HG03103 (cell line): ENCODE results near the gene GANAB.
"Not testable (repeated sequence)": the region's sequence is repeated elsewhere in the genome, so short reads cannot be mapped to it uniquely, and the experiment has no call there.

Experiments used
- ATAC-seq: cut with Tn5 transposase; IDR thresholded peaks from one replicate; pipeline ENCODE4 v1.9.1; 2021; ENCODE audit warnings: low read depth; ENCODE audit not compliant: unreplicated experiment

GANAB gene

DNA sequence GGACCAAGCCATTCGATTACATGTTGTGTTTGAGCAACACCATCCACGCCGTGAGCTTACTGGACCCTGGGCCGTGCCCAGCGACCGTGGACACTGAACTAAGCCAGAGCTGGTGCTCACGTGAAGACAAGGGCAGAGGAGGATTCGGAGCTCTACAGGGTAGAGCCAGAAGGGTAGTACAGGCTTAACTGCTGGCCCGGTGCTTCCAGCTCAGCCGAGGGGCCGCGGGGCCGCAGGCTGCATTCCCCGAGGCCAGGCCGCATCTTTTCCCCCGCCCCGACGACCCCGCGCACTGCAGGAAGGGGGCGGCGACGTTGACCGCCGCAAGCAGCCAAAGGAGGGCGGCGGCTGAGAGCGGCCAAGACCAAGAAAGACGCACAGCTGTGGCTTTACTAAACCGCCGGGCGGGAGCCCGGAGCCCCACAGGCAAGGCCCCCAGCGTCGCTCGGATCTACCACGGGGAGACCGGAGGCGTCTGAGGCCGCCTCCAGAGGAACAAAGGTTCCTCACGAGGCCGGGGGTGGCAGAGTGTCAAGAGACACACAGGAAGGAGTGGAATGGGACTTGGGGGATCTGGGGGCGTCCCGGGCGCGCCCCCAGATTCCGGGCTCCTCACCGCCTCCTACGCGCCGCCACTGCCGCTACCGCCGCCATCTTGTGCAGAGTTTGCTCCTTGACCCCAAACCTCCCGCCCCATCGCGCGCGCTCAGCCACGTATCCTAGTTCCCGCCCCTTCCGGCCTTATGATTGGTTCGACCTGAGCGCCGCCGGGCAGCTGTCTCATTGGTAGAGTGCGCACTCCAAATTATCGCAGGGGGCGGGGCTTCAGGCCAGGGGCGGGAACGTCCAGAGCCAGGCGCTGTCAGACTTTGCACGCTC is at the start of gene GANAB:
Gene GANAB (minus strand): TSS at position 668 of the 879 bp plus-strand sequence. CDS start 14 bp downstream, at position 654.
- peak; percentile 91 for ATAC-seq

DNA sequence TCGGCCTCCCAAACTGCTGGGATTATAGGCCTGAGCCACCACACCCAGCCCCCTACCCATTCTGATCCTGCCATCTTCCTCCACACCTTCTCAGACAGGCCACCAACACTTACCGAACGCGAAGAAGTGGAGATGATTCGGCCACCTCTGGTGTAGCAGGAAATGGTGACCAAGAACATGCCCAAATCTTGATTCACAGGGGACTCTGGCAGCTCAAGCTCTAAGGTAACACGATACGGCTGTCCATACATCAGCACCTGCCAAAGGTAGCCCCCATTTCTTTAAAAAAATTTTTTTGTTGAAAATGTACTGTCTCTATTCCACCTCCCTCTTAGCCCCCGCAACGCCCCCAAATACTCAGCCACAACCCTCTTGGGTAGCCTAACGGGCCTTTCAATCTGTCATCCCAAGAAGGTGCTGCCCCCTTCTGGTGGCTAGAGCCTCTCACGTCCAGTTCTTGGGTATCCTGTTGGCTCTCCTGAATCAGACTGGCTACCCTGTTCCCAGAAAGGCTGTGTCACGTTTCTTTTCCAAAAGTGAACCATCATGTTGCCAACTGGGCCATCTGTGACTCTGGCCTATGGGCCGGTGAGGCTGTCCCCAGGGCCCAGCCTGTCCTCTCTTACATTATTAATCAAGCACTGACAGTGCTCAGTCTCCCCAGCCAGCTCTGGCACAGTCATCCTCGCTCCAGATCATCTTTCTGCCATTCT is 48.2 kb upstream of the GANAB start:
- ATAC-seq: no peak

DNA sequence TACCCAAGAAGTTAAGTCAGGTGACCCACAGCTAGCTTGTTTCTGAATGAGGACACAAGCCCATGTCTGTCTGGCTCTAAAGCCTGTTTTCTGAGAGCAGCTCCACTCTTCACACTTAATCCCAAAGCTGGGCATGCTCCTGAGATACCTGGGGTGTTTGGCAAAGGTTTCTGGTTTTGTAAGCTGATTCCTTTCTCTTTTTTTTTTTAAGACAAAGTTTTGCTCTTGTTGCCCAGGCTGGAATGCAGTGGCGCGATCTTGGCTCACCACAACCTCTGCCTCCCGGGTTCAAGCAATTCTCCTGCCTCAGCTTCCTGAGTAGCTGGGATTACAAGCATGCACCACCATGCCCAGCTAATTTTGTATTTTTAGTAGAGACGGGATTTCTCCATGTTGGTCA is 47.2 kb upstream of the GANAB start:
- not testable (repeated sequence) for ATAC-seq

DNA sequence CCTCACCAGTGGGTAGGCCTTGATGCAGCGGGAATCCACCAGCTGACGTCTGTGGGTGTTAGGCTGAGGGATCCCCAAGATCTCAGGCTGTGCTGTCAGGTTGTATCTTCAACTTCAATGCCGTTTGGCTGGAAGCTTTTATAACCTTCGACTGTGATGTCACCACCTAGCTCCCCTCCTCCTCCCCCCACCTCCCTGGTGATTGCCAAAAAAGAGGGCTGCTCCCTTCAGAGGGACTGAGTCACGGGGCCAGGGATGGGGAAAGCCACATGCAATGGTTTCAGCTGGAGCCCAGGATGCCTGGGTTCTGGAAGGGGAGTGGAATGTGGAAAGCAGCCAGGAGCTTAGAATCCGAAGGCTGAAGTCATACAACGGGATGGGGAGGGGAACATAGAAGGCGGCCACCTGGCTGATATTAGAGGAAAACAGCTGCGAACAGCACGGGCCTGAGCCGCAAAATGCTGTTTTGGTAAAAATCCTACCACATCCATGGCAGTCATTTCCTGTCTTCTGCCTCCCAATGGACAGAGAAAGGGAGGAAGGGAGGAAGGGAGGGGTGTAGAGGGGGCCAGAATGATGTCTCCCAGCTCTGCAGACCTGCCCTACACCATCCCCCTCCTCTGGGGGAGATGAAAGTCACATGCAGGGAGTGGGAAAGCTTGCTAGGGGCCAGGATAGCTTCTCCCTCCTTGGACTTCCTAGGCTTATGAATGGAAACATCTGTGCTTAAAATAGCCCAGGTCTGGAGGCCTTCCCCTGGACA is 43.2 kb upstream of the GANAB start, which contains the start of gene LRRN4CL:
Gene LRRN4CL (minus strand): TSS at position 110 of the 763 bp plus-strand sequence. CDS start 1,022 bp downstream, outside the sequence.
- no peak for ATAC-seq

DNA sequence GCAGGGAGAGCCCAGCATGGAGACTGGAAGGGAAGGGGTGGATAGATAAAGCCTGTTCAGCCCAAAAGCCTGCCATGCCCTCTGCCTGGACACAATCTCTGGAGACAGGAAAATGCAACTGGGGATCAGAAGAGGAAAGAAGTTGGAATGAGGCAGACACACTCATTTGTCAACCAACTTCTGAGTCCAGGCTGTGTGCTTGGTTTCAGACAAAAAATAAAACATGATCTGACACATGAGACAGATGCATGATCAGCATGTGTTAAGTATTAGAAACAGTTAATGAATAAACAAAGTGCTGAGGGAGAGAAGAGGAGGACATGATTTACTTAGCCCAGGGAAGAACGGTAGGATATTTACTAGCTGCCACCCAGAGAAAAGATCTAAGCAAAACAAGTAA is 42.1 kb upstream of the GANAB start:
- no peak for ATAC-seq

DNA sequence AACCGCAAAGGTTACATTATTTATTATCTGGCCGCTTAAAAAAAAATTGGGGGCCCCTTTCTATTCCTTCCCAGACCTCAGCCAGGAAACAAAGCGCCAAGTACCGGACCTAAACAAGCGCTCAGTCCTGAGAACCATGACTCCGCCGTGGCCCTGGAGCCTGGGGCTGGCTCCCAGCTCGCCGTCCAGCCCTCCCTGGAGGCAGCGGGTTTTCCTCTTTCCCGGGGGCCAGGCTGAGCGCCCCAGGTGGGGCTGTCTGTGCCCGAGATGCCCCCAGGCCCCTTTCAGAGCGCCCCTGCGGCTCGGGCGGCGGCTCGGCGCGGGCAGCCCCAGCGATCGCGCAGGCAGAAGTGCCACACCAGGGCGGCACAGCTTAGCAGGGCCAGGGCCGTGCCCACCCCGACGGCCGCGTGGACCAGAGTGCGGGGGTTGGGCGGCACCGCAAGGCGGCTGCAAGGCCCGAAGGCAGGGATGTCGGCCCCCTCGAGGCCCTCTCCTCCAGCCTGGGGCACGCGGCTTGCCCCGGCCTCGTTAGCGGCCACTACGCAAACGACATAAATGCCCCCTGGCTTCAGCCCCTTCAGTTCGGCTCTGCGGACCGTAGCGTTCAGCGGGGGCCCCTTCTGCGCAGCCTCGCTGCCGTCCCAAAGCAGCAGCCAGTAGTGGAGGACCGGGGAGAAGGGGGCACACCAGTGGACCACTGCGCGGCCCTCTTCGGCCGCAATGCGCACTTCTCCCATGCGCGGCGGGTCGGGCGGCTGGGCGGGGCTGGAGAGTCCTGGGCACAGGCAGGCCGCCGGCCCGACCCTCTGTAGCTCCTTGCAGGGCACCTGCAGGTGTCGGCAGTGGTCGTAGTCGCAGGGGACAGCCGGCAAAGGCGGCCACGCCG is 41.3 kb upstream of the GANAB start:
- no peak for ATAC-seq

DNA sequence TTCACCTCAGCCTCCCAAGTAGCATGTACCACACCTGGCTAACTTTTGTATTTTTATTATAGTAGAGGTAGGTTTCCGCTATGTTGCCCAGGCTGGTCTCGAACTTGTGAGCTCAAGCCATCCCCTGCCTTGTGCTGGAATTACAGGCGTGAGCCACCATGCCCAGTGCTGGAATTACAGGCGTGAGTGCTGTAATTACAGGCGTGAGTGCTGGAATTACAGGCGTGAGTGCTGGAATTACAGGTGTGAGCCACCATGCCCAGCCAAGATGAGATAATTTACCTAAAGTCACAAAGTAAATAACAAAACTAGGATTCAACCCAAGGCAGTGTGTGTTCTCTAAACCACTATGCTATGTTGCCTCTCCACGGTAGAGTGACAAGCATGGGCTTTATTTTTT is 36.1 kb upstream of the GANAB start:
- no peak for ATAC-seq

GRCh38 chr11:62680825-62681240 is 34.4 kb upstream of the GANAB start:
- ATAC-seq: no peak

GRCh38 chr11:62678770-62679696 is 32.6 kb upstream of the GANAB start, which contains the start of gene UBXN1:
TSS of gene UBXN1 (minus strand) at chr11:62679073. CDS start at chr11:62678923, 150 bp downstream.
- ATAC-seq: no peak

DNA sequence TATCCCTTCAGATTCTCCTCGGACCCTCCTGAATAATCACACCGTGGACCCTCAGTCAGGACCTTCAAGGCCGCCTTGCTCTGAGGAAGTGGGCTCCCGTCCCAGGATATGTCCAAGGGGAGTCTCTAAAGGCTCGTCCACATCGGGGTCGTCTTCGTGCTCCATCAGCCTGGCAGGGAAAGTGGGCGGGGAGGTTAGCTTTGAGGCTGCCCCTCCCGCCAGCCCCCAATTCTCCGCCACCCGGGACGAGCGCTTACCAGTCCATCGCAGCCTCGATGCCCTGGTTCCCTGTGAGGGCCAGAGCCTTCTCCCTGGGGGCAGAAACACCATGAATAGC is 32.0 kb upstream of the GANAB start:
- no peak for ATAC-seq

DNA sequence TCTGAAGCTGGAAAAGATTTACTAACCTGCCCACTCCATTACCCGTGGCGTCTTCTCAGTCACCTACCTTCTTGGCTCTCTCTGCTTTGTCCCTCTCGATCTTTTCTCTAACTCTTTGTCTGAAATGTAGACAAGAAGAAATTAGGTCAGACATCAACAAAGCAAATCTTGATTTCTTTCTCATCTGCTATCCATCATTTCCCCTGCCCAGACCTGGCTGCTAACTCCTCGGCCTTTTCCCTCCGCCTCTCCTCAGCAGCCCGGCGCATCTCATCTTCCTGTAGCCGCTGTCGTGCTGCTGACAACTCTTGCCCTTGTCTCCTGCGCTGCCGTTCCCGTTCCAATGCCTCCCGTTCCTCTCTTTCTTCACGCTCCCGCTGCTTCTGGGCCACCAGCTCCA is 31.3 kb upstream of the GANAB start:
- no peak for ATAC-seq

DNA sequence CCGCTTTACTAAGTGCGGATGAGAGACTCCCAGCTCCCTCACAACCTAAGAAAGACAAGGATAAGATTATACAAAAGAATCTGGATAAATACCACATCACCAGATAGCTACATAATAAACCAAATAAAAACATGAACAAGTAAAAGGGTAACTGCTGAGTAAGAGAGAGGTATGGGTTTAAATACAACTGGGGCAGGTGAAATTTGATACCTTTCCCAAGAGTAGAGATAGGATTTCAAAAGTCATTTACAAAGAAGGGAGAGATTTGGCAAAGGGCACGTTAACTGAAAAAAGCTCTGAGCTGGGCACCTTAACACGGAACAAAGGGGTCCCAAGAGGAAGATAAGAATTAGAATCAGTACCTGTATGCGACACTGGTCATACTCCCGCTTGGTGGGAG is 30.7 kb upstream of the GANAB start:
- ATAC-seq: no peak

GRCh38 chr11:62676698-62677097 is 30.3 kb upstream of the GANAB start:
- ATAC-seq: no peak

- ATAC-seq: not testable (repeated sequence)
Measured at GRCh38 chr11:62675415-62675814, 29.0 kb upstream of the GANAB start.

DNA sequence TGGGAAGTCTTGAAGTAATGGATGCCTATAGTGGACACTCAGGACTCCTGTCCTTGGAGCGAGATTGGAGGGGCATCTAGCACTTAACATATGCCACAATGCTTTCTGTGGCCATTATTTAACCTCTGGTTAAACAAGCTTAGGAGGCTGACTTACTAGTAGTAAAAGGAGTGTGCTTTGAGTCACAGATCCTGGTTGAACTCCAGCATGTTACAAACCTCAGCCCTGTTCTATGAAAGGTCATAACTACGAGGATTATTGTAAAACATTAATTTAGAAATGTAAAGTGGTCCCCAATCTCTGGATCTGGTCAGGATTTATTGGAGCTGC is 26.7 kb upstream of the GANAB start:
- ATAC-seq: no peak

- ATAC-seq: peak; percentile 51
Measured at GRCh38 chr11:62671608-62672389, 25.4 kb upstream of the GANAB start, which contains the start of the genes LBHD1 and UQCC3. TSS of gene LBHD1 (minus strand) at chr11:62672267. CDS start at chr11:62670031, 2,236 bp downstream. TSS of gene UQCC3 (plus strand) at chr11:62671673. CDS start at chr11:62671746, 73 bp downstream.

DNA sequence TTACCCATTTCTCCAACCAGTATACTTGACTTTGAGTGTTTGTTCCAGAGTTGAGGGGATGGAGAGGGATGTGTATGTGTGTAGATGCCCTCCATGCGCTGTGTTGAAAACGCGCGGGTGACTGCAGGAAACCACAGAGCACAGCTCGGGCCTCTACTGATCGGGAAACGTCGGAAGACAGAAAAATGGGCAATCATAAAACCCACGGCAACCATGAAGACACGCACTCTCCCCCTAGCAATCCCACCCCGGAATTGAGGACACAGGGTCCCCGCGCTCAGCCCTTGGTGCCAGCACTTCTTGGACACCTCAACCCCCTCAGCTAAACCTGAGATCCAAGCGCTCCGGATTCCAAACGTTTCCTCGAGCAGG is 24.8 kb upstream of the GANAB start:
- no peak for ATAC-seq
